HL-60 (cell line): Measurements from ENCODE around the gene CHRM5.

Experiments
- DNase-seq, 2 experiments: peaks; one replicate each; pipeline ENCODE4 v3.0.0-alpha.2; 2010 to 2020; ENCODE audit warnings: low read depth in 1 of 2, low spot score in 1 of 2
- H3K27ac ChIP-seq: fragments of 250-450 bp; sonication (Bioruptor Pico); replicated peaks from 2 replicates; pipeline ENCODE4 v1.5.1; 2020; ENCODE audit warnings: mild to moderate bottlenecking, moderate library complexity
- H3K27me3 ChIP-seq: fragments of 250-450 bp; sonication (Bioruptor Pico); 2 replicates; pipeline ENCODE4 v1.5.1; 2021; ENCODE audit warnings: mild to moderate bottlenecking, moderate library complexity; ENCODE audit not compliant: insufficient read depth, poor library complexity, severe bottlenecking
- H3K4me3 ChIP-seq: replicated peaks from 2 replicates; pipeline ENCODE4 v1.5.1; 2011; ENCODE audit warnings: mild to moderate bottlenecking, control low read depth, low read length; ENCODE audit not compliant: insufficient read depth
- CTCF ChIP-seq: IDR thresholded peaks from one replicate; pipeline ENCODE4 v1.5.1; 2011; ENCODE audit warnings: low read length, control low read depth, inconsistent platforms; ENCODE audit not compliant: insufficient read depth
- GABPA ChIP-seq: IDR thresholded peaks from 2 replicates; pipeline ENCODE4 v1.6.1; 2012; ENCODE audit warnings: low read depth
- POLR2AphosphoS5 ChIP-seq: IDR thresholded peaks from 2 replicates; pipeline ENCODE4 v1.6.1; 2012; ENCODE audit warnings: low read depth
- SPI1 ChIP-seq: IDR thresholded peaks from 2 replicates; pipeline ENCODE4 v1.6.1; 2012; ENCODE audit warnings: low read depth, mild to moderate bottlenecking, borderline replicate concordance
- TF ChIP-seq, protein P1 (sequence below): IDR thresholded peaks from 2 replicates; pipeline ENCODE4 v1.6.1; 2012; ENCODE audit warnings: low read depth; ENCODE audit not compliant: insufficient replicate concordance

Gene CHRM5

GRCh38 chr15:33968821-33969220, 524 bp downstream of the CHRM5 start:
- no peak for DNase-seq
- no peak for TF ChIP-seq GABPA
- TF ChIP-seq CTCF = no peak
- no peak overlapping the region for H3K27ac ChIP-seq
- H3K4me3 ChIP-seq = no peak overlapping the region
- no peaks in the 10 kb centered on the region for H3K27me3 ChIP-seq

GRCh38 chr15:33971811-33972210, 3.5 kb downstream of the CHRM5 start:
- DNase-seq = no peak

GRCh38 chr15:33975022-33975565, 6.8 kb downstream of the CHRM5 start:
- TF ChIP-seq POLR2AphosphoS5 (no peak), SPI1 (no peak)
- TF ChIP-seq, protein P1, sequence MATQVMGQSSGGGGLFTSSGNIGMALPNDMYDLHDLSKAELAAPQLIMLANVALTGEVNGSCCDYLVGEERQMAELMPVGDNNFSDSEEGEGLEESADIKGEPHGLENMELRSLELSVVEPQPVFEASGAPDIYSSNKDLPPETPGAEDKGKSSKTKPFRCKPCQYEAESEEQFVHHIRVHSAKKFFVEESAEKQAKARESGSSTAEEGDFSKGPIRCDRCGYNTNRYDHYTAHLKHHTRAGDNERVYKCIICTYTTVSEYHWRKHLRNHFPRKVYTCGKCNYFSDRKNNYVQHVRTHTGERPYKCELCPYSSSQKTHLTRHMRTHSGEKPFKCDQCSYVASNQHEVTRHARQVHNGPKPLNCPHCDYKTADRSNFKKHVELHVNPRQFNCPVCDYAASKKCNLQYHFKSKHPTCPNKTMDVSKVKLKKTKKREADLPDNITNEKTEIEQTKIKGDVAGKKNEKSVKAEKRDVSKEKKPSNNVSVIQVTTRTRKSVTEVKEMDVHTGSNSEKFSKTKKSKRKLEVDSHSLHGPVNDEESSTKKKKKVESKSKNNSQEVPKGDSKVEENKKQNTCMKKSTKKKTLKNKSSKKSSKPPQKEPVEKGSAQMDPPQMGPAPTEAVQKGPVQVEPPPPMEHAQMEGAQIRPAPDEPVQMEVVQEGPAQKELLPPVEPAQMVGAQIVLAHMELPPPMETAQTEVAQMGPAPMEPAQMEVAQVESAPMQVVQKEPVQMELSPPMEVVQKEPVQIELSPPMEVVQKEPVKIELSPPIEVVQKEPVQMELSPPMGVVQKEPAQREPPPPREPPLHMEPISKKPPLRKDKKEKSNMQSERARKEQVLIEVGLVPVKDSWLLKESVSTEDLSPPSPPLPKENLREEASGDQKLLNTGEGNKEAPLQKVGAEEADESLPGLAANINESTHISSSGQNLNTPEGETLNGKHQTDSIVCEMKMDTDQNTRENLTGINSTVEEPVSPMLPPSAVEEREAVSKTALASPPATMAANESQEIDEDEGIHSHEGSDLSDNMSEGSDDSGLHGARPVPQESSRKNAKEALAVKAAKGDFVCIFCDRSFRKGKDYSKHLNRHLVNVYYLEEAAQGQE = no peak
- DNase-seq = no peak

More at GRCh38 chr15:33971811-33972210, 3.5 kb downstream of the CHRM5 start:
- Histone ChIP-seq H3K27ac (no peak overlapping the region), H3K27me3 (no peaks in the 10 kb centered on the region), H3K4me3 (no peak overlapping the region)
- TF ChIP-seq POLR2AphosphoS5 (no peak), GABPA (no peak), CTCF (no peak), SPI1 (no peak)
- TF ChIP-seq, protein P1 = no peak

GRCh38 chr15:33980159-33980558, 11.9 kb downstream of the CHRM5 start:
- no peak for TF ChIP-seq GABPA
- TF ChIP-seq SPI1 = no peak
- TF ChIP-seq, protein P1 = no peak
- no peaks in the 10 kb centered on the region for H3K27me3 ChIP-seq
- H3K4me3 ChIP-seq = no peak overlapping the region
- no peak for DNase-seq
- no peak overlapping the region for H3K27ac ChIP-seq

More at GRCh38 chr15:33975022-33975565, 6.8 kb downstream of the CHRM5 start:
- Histone ChIP-seq H3K4me3 (no peak overlapping the region), H3K27me3 (no peaks in the 10 kb centered on the region), H3K27ac (no peak overlapping the region)
